Measurements from ENCODE around the gene SMPDL3A. TPM values are rescaled to one million over a fixed set of nuclear protein-coding genes. Genes with fewer than 3 reads are reported as not detected.

Gene SMPDL3A
- total and polyA plus RNA-seq, 9 of the 15 experiments (the other 6 are each of a cell fraction or from before 2014, with no cell fraction given), result 0.14 to 0.91 (median 0.54) TPM

GRCh38 chr6:122809001-122809400, 19.9 kb downstream of the SMPDL3A start (continued):
- TF ChIP-seq MBD1 (CRISPR knock-in tag; IDR thresholded peaks at IDR 0.05), result no peak
- no peak for TF ChIP-seq NKRF (IDR thresholded peaks at IDR 0.05; ENCODE audit: borderline replicate concordance)
- no peak for TF ChIP-seq DEAF1 (CRISPR knock-in tag; IDR thresholded peaks at IDR 0.05)
- no peak for TF ChIP-seq ZNF76 (CRISPR knock-in tag; IDR thresholded peaks at IDR 0.05; ENCODE audit: borderline replicate concordance)
- no peak for TF ChIP-seq KAT2B (IDR thresholded peaks at IDR 0.05; ENCODE audit: low read depth, low read length)
- no peak for TF ChIP-seq PML (IDR thresholded peaks at IDR 0.05; ENCODE audit: low read length)
